NT2/D1 (cell line): ENCODE results near the gene DHRS1.
A peak's percentile ranks its signal among the peaks of the same experiment; 100 is the strongest.

Experiments used
- DNase-seq: peaks from one replicate; pipeline ENCODE4 v3.0.0-alpha.2; 2011; ENCODE audit warnings: low read depth, low spot score
- H3K27me3 ChIP-seq: 2 replicates; pipeline ENCODE4 v1.6.0; 2011; ENCODE audit warnings: mild to moderate bottlenecking; ENCODE audit not compliant: insufficient read length, insufficient read depth
- H3K36me3 ChIP-seq: 2 replicates; pipeline ENCODE4 v1.6.1; 2011; ENCODE audit warnings: mild to moderate bottlenecking, low read length, mixed read lengths; ENCODE audit not compliant: insufficient read depth, insufficient read length
- H3K4me1 ChIP-seq: 2 replicates; pipeline ENCODE4 v1.5.1; 2011; ENCODE audit not compliant: insufficient read depth, insufficient read length
- H3K4me3 ChIP-seq: 2 replicates; pipeline ENCODE4 v1.5.1; 2011; ENCODE audit warnings: low read depth; ENCODE audit not compliant: insufficient read length
- H3K9ac ChIP-seq: 2 replicates; pipeline ENCODE4 v1.6.0; 2011; ENCODE audit warnings: low read depth; ENCODE audit not compliant: insufficient read length
- H3K9me3 ChIP-seq: 2 replicates; pipeline ENCODE4 v1.5.1; 2011; ENCODE audit warnings: mild to moderate bottlenecking, low read length; ENCODE audit not compliant: insufficient read depth
- SUZ12 ChIP-seq: IDR thresholded peaks from 2 replicates; pipeline ENCODE4 v1.6.1; 2011; ENCODE audit not compliant: insufficient read length, insufficient read depth; ENCODE audit errors: extremely low read depth
- YY1 ChIP-seq: IDR thresholded peaks from 2 replicates; pipeline ENCODE4 v1.6.1; 2011; ENCODE audit not compliant: insufficient read length, insufficient read depth
- ZNF274 ChIP-seq: IDR thresholded peaks from 2 replicates; pipeline ENCODE4 v1.6.1; 2011; ENCODE audit warnings: mild to moderate bottlenecking, low read depth, low read length

The DHRS1 gene

GRCh38 chr14:24339284-24340151, 39.9 kb upstream of the DHRS1 start, which contains the start of gene RIPK3:
Gene RIPK3, minus strand, starts transcription at chr14:24339991. Its CDS starts 165 bp downstream, at chr14:24339826.
- H3K27me3 ChIP-seq, result peaks cover 18% of the 10 kb centered on the region
- TF ChIP-seq SUZ12 (no peak), ZNF274 (no peak), YY1 (no peak)
- no peaks in the 10 kb centered on the region for H3K9me3 ChIP-seq
- H3K4me3 ChIP-seq, result no peak within 1 kb of the TSS
- H3K4me1 ChIP-seq, result no peaks in the 10 kb centered on the region
- H3K36me3 ChIP-seq, result no peaks in the 10 kb centered on the region
- DNase-seq, result no peak
- no peak within 1 kb of the TSS for H3K9ac ChIP-seq

- DNase-seq, result no peak
- Histone ChIP-seq H3K4me1 (no peaks in the 10 kb centered on the region), H3K27me3 (peaks cover 25% of the 10 kb centered on the region), H3K4me3 (no peak overlapping the region), H3K9me3 (no peaks in the 10 kb centered on the region), H3K9ac (no peak overlapping the region), H3K36me3 (no peaks in the 10 kb centered on the region)
- TF ChIP-seq YY1 (no peak), SUZ12 (no peak), ZNF274 (no peak)
These were observed 39.3 kb upstream of the DHRS1 start for GRCh38 chr14:24338843-24339242.

- Histone ChIP-seq H3K4me3 (no peak overlapping the region), H3K27me3 (peaks cover 34% of the 10 kb centered on the region), H3K4me1 (no peaks in the 10 kb centered on the region), H3K9ac (no peak overlapping the region), H3K36me3 (no peaks in the 10 kb centered on the region), H3K9me3 (no peaks in the 10 kb centered on the region)
- TF ChIP-seq ZNF274 (no peak), YY1 (no peak), SUZ12 (no peak)
- DNase-seq, result no peak
These were observed 38.2 kb upstream of the DHRS1 start for GRCh38 chr14:24337824-24338175.

DNA sequence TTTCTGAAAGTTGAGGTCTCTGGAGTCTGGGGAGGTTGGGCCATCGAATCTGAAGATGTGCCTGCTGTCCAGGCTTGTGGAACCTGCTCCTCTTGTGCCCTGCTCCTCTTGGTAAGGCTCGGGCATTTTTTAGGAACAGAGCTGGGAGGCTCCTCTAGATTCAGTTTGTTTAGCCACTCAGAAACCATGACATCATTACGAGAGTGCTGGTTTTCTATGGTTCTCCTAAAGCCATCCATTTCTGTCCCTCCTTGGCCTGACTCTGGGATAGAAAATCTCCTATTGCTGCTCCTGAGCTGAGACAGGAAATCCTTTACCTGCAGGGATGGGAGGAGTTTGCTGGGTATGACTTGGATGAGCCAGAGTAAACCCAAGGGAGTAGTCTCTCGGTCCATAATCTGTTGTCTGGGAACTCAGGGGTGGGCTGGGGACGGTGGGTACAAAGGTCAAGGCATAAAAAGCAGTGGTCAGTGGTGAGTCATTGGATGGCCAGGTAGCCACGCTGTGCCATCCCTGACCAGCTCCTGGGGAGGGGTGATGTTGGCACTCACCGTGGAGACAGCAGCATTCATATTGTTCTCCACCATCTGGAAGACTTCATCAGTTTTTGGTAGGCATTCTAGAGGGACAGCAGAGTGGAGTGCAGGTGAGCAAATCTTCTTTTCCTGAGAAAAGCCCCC, 37.7 kb upstream of the DHRS1 start:
- no peaks in the 10 kb centered on the region for H3K9me3 ChIP-seq
- no peak overlapping the region for H3K4me3 ChIP-seq
- no peaks in the 10 kb centered on the region for H3K4me1 ChIP-seq
- DNase-seq, result no peak
- H3K36me3 ChIP-seq, result no peaks in the 10 kb centered on the region
- TF ChIP-seq ZNF274, result no peak
- TF ChIP-seq SUZ12, result no peak
- no peak for TF ChIP-seq YY1
- no peak overlapping the region for H3K9ac ChIP-seq
- H3K27me3 ChIP-seq, result peaks cover 39% of the 10 kb centered on the region

DNA sequence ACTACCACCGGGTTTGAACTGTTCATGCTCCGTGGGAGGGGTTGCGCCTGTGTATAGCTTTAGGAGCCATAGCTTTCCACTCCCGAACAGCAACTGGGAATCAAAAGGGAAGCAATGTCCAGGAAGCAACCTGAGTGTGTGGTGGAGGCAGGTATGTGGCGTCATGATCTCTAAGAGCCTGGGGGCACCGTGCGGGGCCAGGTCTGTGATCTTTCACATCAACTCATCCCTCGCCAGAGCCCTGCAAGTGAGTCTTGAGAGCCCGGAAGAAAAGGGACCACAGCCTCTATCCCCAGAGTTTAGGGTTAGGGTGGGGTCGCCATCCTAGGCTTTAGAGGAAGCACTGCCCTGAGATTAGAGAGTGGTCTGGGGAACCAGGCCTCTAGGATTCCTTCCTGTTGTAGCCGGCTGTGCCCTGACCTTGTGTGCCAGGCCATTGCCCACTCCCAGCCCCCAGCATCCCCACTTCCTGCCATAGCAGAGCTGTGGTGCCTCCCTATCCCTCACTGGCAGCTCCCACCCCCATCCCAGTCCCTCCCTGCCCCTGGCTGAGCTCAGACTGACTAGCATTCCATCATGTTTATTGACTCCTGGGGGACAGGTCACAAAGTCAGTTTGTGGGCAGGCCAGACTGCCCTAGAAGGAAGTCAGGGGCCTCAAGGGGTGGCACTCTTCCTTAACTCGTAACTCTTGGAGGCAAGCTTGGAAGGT, 36.0 kb upstream of the DHRS1 start:
- H3K9ac ChIP-seq, result no peak overlapping the region
- TF ChIP-seq YY1 (no peak), ZNF274 (no peak), SUZ12 (no peak)
- H3K9me3 ChIP-seq, result no peaks in the 10 kb centered on the region
- no peaks in the 10 kb centered on the region for H3K4me1 ChIP-seq
- DNase-seq, result no peak
- no peak overlapping the region for H3K4me3 ChIP-seq
- peaks cover 53% of the 10 kb centered on the region for H3K27me3 ChIP-seq
- H3K36me3 ChIP-seq, result no peaks in the 10 kb centered on the region

DNA sequence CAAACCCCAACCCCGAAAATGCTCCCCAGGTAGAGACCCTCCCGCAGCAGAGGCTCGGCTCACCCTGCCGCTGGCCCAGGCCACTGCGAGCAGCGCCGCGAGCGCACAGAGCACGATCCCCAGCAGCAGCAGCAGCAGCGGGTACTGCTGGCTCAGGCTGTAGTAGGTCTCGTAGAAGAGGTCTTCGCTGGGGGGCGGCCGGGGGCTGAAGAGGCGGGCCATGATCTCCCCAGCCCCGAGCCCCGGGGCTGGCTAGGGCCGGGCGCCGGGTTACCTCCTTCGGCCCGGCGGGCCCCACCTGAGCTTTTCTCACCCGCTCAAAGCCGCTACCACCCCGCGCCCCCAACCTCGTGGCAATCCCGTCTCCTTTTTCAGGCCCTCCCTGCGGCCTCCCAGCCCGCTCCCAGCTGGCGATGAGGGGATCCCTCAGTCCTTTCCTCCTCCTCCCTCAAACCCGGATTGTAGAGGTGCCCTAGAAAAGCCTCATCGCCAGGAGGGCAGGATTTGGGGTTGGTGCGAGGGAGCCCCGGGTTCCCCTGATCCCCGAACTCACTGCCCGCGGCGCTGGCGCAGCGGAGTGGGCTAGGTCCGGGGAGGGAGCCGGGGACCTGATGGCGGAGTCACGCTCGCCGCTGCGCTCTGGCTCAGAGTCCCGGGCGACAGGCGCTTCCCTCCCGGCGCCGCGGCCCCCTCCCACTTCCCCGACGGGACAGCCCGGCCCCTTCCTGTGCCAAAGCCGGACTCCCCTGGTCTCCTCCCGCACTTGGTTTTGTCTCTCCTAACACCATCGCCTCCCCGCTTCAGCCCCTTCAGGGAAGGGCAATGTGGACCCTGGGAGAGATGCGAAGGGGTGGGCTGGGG, 35.1 kb upstream of the DHRS1 start, which contains the start of gene ADCY4:
Gene ADCY4 (minus strand): TSS at position 641 of the 861 bp plus-strand sequence. CDS start 419 bp downstream, at position 222.
- Histone ChIP-seq H3K27me3 (peaks cover 61% of the 10 kb centered on the region), H3K4me3 (peak within 1 kb of the TSS; percentile 48), H3K4me1 (no peaks in the 10 kb centered on the region), H3K9me3 (no peaks in the 10 kb centered on the region), H3K9ac (peak within 1 kb of the TSS; percentile 82), H3K36me3 (no peaks in the 10 kb centered on the region)
- DNase-seq, result no peak
- TF ChIP-seq ZNF274 (no peak), SUZ12 (no peak), YY1 (no peak)
